Type B pancreatic cell (in vitro differentiated cells): ENCODE data around the gene SRGAP3. TPM values are rescaled to one million over a fixed set of nuclear protein-coding genes. Genes with fewer than 3 reads are reported as not detected.

ENCODE experiments used
- DNase-seq: peaks from one replicate; pipeline ENCODE4 v3.0.0; 2021; ENCODE audit warnings: mixed read lengths; ENCODE audit not compliant: unreplicated experiment; ENCODE audit errors: extremely low spot score
- H3K27ac Mint-ChIP-seq: 2 replicates; pipeline ENCODE4 v1.8.0; 2021; ENCODE audit warnings: mild to moderate bottlenecking, mixed read lengths
- H3K27me3 Mint-ChIP-seq: 2 replicates; pipeline ENCODE4 v1.8.0; 2021; ENCODE audit warnings: mixed read lengths
- H3K36me3 Mint-ChIP-seq: 2 replicates; pipeline ENCODE4 v1.8.0; 2021; ENCODE audit warnings: mixed read lengths
- H3K4me1 Mint-ChIP-seq: one replicate; pipeline ENCODE4 v1.8.0; 2021; ENCODE audit warnings: mixed read lengths; ENCODE audit not compliant: unreplicated experiment
- H3K4me3 Mint-ChIP-seq: 2 replicates; pipeline ENCODE4 v1.8.0; 2021; ENCODE audit warnings: mild to moderate bottlenecking, mixed read lengths
- H3K9me3 Mint-ChIP-seq: 2 replicates; pipeline ENCODE4 v1.8.0; 2021; ENCODE audit warnings: mixed read lengths
- CTCF ChIP-seq: fragments of 200-600 bp; sonication (generic); conservative IDR thresholded peaks from 2 replicates; pipeline ENCODE4 v1.5.0; 2021; ENCODE audit warnings: antibody characterized with exemption, mild to moderate bottlenecking
- total RNA-seq: library from RNA; stranded (reverse); gene quantifications from 2 replicates; pipeline ENCODE4 v1.2.1, GENCODE V29; 2021; ENCODE audit warnings: low replicate concordance

Gene SRGAP3
- total RNA-seq, 1 donor from 2014 or later = 41.7 TPM

DNA sequence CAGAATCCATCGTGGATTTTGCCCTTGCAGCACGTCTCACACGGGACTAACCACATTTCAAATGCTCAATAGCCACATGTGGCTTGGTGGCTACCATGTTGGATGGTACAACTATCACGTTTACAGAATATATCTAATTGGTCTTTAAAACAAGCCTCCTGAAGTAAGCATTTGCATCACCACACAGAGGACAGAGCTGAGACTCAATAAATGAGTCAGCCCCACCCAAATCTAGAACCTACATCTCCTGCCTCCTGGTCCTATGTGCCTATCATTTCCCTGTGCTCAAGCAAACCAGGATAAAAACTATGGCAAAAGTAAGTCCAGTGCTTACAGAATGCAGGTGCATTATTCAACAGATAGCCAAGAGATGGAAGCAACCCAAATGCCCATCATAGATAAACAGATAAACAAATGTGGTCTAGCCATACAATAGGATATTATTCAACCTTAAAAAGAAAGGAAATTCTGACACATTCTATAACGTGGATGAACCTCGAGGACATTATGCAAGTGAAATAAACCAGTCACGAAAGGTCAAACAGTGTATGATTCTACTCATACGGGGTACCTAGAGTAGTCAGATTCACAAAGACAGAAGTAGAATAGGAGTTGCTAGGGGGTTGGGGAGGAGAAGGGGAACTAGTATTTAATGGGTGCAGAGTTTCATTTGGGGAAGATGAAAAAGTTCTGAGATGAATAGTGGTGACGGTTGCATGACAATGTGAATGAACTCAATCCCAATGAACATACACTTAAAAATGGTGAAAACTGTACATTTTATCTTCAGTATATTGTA, 43.9 kb downstream of the SRGAP3 start:
- peaks cover 61% of the 10 kb centered on the region for H3K4me1 Mint-ChIP-seq
- H3K9me3 Mint-ChIP-seq = peaks cover 4% of the 10 kb centered on the region
- no peak for DNase-seq
- no peak for TF ChIP-seq CTCF
- no peak overlapping the region for H3K27ac Mint-ChIP-seq
- H3K4me3 Mint-ChIP-seq = no peak overlapping the region
- H3K36me3 Mint-ChIP-seq = peaks cover 11% of the 10 kb centered on the region
- H3K27me3 Mint-ChIP-seq = no peaks in the 10 kb centered on the region

- peak overlapping the region; percentile 85 for H3K27ac Mint-ChIP-seq
- H3K4me3 Mint-ChIP-seq = peak overlapping the region; percentile 50
- no peak for DNase-seq
- H3K27me3 Mint-ChIP-seq = no peaks in the 10 kb centered on the region
- peak; percentile 34 for TF ChIP-seq CTCF
- peaks cover 4% of the 10 kb centered on the region for H3K9me3 Mint-ChIP-seq
- H3K36me3 Mint-ChIP-seq = peaks cover 11% of the 10 kb centered on the region
- H3K4me1 Mint-ChIP-seq = peaks cover 66% of the 10 kb centered on the region
Observed at GRCh38 chr3:9204253-9204992, 45.0 kb downstream of the SRGAP3 start.

DNA sequence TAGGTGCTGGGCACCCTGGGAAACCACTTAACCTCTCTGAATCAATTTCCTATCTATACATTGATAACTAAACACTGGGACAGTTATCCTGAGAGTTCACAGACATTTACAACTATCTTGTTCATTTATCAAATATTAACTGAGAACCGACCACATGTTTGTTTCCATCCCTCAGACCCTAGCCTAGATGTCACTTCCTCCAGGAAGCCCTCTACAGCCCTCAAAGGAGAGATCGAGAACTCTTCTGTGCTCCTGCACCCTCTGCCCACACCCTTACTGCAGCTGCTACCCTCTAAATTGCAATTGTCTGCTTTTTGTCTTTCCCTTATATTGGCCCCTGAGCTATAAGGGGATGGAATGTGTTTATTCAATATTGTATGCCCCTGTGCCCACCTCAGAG, 46.1 kb downstream of the SRGAP3 start:
- DNase-seq = no peak
- Mint-ChIP-seq H3K36me3 (peaks cover 8% of the 10 kb centered on the region), H3K4me3 (no peak overlapping the region), H3K9me3 (no peaks in the 10 kb centered on the region), H3K4me1 (peaks cover 67% of the 10 kb centered on the region), H3K27ac (no peak overlapping the region), H3K27me3 (no peaks in the 10 kb centered on the region)
- no peak for TF ChIP-seq CTCF

GRCh38 chr3:9202546-9202945, 46.9 kb downstream of the SRGAP3 start:
- Mint-ChIP-seq H3K9me3 (no peaks in the 10 kb centered on the region), H3K36me3 (peaks cover 8% of the 10 kb centered on the region), H3K27ac (no peak overlapping the region), H3K4me3 (no peak overlapping the region), H3K4me1 (peaks cover 61% of the 10 kb centered on the region), H3K27me3 (no peaks in the 10 kb centered on the region)
- TF ChIP-seq CTCF = no peak
- DNase-seq = no peak

DNA sequence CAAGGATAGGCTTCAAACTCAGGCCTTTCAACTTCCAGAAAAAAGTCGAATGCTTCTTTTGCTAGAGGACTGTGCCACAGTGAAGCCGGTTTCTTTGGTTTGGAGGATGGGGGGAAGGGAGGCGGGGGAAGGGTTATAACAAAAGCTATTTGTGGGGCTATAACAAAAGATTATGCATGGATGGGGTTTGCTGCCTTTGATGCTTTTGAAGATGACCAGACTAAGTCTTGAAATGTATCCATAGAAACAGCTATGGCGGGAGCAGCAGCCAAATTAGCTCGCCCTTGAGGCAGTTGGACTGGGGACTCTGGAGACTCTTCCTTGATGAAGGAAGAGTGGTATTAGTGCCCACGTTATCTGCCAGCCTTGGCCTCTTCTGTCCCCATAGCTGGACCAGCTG, 47.5 kb downstream of the SRGAP3 start:
- peaks cover 65% of the 10 kb centered on the region for H3K4me1 Mint-ChIP-seq
- H3K9me3 Mint-ChIP-seq = no peaks in the 10 kb centered on the region
- H3K27ac Mint-ChIP-seq = no peak overlapping the region
- H3K27me3 Mint-ChIP-seq = no peaks in the 10 kb centered on the region
- peaks cover 5% of the 10 kb centered on the region for H3K36me3 Mint-ChIP-seq
- no peak overlapping the region for H3K4me3 Mint-ChIP-seq
- no peak for DNase-seq
- no peak for TF ChIP-seq CTCF
